Ascending aorta (tissue), 2 donors: Measurements from ENCODE around the gene PFDN5. TPM values are rescaled to one million over a fixed set of nuclear protein-coding genes. Genes with fewer than 3 reads are reported as not detected.
"Not testable (repeated sequence)": the region's sequence is repeated elsewhere in the genome, so short reads cannot be mapped to it uniquely, and the experiment has no call there.

Source experiments
- DNase-seq, 2 donors: peaks; one replicate each; pipeline ENCODE4 v3.0.0-alpha.2; 2019; ENCODE audit warnings: low spot score in 2 of 2
- H3K27ac ChIP-seq, 2 donors: fragments of 200-600 bp; sonication (generic); one replicate each; pipeline ENCODE4 v1.5.1; 2016 to 2017; ENCODE audit warnings: mild to moderate bottlenecking in 1 of 2
- H3K27me3 ChIP-seq: fragments of 200-600 bp; sonication (generic); one replicate; pipeline ENCODE4 v1.5.1; 2017
- H3K36me3 ChIP-seq, 2 donors: fragments of 200-600 bp; sonication (generic); one replicate each; pipeline ENCODE4 v1.5.1; 2016
- H3K4me1 ChIP-seq, 2 donors: fragments of 200-600 bp; sonication (generic); one replicate each; pipeline ENCODE4 v1.5.1; 2016 to 2017; ENCODE audit warnings: mild to moderate bottlenecking in 1 of 2
- H3K4me3 ChIP-seq, 2 donors: fragments of 200-600 bp; sonication (generic); one replicate each; pipeline ENCODE4 v1.5.1; 2016 to 2017; ENCODE audit warnings: mild to moderate bottlenecking in 1 of 2
- H3K9me3 ChIP-seq, 2 donors: fragments of 200-600 bp; sonication (generic); one replicate each; pipeline ENCODE4 v1.5.1; 2016
- intact Hi-C: fragments of 100-400 bp; cut with DNase I; formaldehyde crosslinking; loops from one replicate; pipeline ENCODE4 v1.15.1; 2023
- total RNA-seq: library from RNA; depleted of rRNA; stranded (reverse); fragments of >200 nt; gene quantifications from one replicate; pipeline ENCODE4 v1.1.0, GENCODE V29; 2016
- TF ChIP-seq, protein P1 (sequence below), 3 experiments: fragments of 200-600 bp in 2 of 3; fragments of 450-650 bp in 1 of 3; sonication (generic) in 2 of 3; IDR thresholded peaks; one replicate each; pipeline ENCODE4 v1.5.1; 2016 to 2019; ENCODE audit warnings: antibody characterized with exemption in 3 of 3, mild to moderate bottlenecking in 1 of 3, moderate library complexity in 1 of 3

PFDN5 gene
- total RNA-seq, 1 donor from 2014 or later, result 187 TPM

DNA sequence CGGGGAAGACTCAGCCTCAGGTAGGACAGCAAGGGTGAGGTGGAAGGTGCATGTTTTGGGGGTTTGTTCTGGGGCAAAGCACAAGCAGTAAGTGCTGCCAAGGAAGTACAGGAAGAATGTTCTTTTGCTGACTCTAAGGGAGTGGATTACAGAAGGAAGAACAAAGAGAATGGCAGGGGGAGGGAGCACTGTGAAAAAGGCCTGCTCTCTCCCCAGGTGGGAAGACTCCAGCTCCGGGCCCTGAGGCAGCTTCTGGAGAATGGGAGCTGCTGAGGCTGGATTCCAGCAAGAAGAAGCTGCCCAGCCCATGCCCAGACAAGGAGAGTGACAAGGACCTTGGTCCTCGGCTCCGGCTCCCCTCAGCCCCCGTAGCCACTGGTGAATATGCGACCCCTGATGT is 7.0 kb upstream of the PFDN5 start:
- H3K4me3 ChIP-seq, result no peak overlapping the region
- TF ChIP-seq, protein P1, sequence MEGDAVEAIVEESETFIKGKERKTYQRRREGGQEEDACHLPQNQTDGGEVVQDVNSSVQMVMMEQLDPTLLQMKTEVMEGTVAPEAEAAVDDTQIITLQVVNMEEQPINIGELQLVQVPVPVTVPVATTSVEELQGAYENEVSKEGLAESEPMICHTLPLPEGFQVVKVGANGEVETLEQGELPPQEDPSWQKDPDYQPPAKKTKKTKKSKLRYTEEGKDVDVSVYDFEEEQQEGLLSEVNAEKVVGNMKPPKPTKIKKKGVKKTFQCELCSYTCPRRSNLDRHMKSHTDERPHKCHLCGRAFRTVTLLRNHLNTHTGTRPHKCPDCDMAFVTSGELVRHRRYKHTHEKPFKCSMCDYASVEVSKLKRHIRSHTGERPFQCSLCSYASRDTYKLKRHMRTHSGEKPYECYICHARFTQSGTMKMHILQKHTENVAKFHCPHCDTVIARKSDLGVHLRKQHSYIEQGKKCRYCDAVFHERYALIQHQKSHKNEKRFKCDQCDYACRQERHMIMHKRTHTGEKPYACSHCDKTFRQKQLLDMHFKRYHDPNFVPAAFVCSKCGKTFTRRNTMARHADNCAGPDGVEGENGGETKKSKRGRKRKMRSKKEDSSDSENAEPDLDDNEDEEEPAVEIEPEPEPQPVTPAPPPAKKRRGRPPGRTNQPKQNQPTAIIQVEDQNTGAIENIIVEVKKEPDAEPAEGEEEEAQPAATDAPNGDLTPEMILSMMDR (IDR thresholded peaks at IDR 0.05), result no peak
- no peaks in the 10 kb centered on the region for H3K4me1 ChIP-seq
- intact Hi-C loops, result no loop called here
- H3K27ac ChIP-seq, result no peak overlapping the region
- no peaks in the 10 kb centered on the region for H3K36me3 ChIP-seq
- no peaks in the 10 kb centered on the region for H3K9me3 ChIP-seq
- no peaks in the 10 kb centered on the region for H3K27me3 ChIP-seq
- no peak for DNase-seq

DNA sequence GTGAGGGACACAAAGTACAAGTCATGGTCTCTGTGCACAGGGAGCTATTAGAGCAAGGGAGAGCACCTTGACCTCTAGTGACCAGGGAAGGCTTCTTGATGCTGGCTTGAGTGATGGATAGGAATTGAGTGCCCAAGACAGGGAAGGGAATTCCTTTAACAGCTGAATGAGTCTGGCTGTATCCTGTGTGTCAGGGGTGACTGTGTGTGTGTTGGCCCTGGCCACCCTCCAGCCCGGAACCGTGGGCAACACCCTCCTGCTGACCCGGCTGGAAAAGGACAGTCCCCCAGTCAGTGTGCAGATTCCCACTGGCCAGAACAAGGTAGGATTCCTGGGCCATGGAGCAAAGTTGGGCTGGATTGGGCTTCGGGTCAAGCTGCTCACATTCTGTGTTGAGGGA is 5.5 kb upstream of the PFDN5 start:
- peaks cover 0 to 3% of the 10 kb centered on the region in 2 donors for H3K4me1 ChIP-seq
- no peaks in the 10 kb centered on the region for H3K27me3 ChIP-seq
- H3K4me3 ChIP-seq, result no peak overlapping the region
- intact Hi-C loops, result no loop called here
- no peaks in the 10 kb centered on the region for H3K36me3 ChIP-seq
- H3K9me3 ChIP-seq, result no peaks in the 10 kb centered on the region
- DNase-seq, result no peak
- TF ChIP-seq, protein P1 (IDR thresholded peaks at IDR 0.05), result no peak
- H3K27ac ChIP-seq, result no peak overlapping the region

DNA sequence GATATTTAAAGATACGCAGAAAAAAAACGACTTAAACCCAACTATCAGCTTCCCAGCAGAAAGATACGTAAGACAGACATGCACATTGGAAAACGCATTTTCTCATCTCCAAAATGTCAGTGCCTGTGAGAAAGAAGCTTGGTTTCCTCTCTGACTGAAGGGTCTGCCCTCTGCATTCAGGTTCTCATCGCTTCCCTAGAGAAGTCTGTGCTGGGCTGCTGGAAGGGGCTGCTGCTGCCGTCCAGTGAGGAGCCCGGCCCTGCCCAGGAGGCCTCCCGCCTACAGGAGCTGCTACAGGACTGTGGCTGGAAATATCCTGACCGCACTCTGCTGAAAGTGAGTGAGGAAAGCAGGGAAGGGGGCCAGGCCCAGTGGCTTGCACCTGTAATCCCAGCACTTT is 4.7 kb upstream of the PFDN5 start:
- no peak overlapping the region for H3K27ac ChIP-seq
- peaks cover 0 to 4% of the 10 kb centered on the region in 2 donors for H3K4me1 ChIP-seq
- no peak for DNase-seq
- intact Hi-C loops, result no loop called here
- no peaks in the 10 kb centered on the region for H3K36me3 ChIP-seq
- TF ChIP-seq, protein P1 (IDR thresholded peaks at IDR 0.05), result no peak
- H3K4me3 ChIP-seq, result no peak overlapping the region
- no peaks in the 10 kb centered on the region for H3K27me3 ChIP-seq
- H3K9me3 ChIP-seq, result no peaks in the 10 kb centered on the region

DNA sequence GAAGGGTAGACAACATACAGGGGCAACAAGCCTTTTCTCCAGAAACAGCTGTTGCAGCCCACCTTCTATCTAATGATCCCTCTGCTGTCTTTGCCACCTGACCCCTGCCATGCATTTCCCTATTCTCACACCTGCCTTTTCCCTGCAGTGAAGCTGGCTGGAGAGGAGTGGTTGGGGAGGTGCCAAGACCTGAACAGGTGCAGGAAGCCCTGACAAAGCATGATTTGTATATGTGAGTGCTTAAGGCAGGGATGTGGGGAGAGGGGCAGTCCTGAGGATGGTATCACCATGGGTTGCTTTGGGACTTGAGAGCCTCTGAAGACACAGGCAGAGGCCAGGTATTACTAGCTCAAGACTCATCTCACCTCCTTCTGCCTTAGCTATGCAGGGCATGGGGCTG is 2.9 kb upstream of the PFDN5 start:
- intact Hi-C loops, result no loop called here
- Histone ChIP-seq H3K4me1 (peaks cover 6 to 11% of the 10 kb centered on the region in 2 donors), H3K9me3 (no peaks in the 10 kb centered on the region), H3K36me3 (peaks cover 0 to under 1% of the 10 kb centered on the region in 2 donors), H3K4me3 (no peak overlapping the region), H3K27me3 (no peaks in the 10 kb centered on the region), H3K27ac (no peak overlapping the region)
- no peak for DNase-seq
- TF ChIP-seq, protein P1 (IDR thresholded peaks at IDR 0.05), result no peak

DNA sequence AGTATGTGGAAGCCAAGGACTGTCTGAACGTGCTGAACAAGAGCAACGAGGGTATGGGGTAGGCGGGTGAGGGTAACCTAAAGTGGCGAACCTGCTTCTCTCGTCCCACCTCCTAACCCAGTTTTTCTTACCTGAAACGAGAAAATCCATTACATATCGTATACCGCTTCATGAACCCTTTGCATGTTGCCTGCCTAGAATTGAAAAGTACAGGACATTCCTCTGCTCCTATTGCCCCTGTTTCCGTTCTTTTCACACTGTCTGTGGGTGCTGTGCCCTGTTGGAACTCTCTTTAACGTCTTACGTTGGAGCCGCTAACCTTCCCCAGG is 513 bp downstream of the PFDN5 start:
- peak overlapping the region; percentile 85 to 92 for H3K27ac ChIP-seq
- no peak for DNase-seq
- H3K36me3 ChIP-seq, result peaks cover 0 to 14% of the 10 kb centered on the region in 2 donors
- intact Hi-C loops, result loop anchor here (1.0 to 5.0 kb wide), 3 partner anchors 25 to 77 kb away; partner anchors contain the start of genes AAAS and RARG
- no peaks in the 10 kb centered on the region for H3K27me3 ChIP-seq
- TF ChIP-seq, protein P1 (IDR thresholded peaks at IDR 0.05), result no peak
- H3K9me3 ChIP-seq, result no peaks in the 10 kb centered on the region
- H3K4me1 ChIP-seq, result peaks cover 10 to 26% of the 10 kb centered on the region in 2 donors
- H3K4me3 ChIP-seq, result peak overlapping the region; percentile 56 to 90

DNA sequence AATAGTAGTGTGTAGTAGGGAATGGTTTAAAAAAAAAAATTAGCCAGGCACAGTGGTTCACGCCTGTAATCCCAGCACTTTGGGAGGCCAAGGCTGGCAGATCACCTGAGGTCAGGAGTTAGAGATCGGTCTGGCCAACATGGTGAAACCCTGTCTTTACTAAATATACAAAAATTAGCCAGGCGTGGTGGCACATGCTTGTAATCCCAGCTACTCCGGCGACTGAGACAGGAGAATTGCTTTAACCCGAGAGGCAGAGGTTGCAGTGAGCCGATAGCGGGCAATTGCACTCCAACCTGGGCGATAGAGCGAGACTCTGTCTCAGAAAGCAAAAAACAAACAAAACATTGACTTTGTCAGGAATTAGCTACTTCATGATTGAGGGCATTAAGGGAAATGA is 1.8 kb downstream of the PFDN5 start:
- H3K27ac ChIP-seq, H3K9me3 ChIP-seq, DNase-seq, H3K27me3 ChIP-seq, H3K4me3 ChIP-seq: not testable (repeated sequence)
- H3K4me1 ChIP-seq, result peaks cover 10 to 31% of the 10 kb centered on the region in 2 donors
- intact Hi-C loops, result loop anchor here (5.0 kb wide), 1 partner anchor 65 kb away; the partner anchor contains the start of gene RARG
- H3K36me3 ChIP-seq, result peaks cover 0 to 19% of the 10 kb centered on the region in 2 donors
